Aorta (tissue), 5 donors: Measurements from ENCODE around the gene PSTPIP1. TPM values are rescaled to one million over a fixed set of nuclear protein-coding genes. Genes with fewer than 3 reads are reported as not detected.

Experiments used
- ATAC-seq: fragments of 200-7000 bp; cut with Tn5 transposase; one replicate; pipeline ENCODE4 v1.9.1; 2022; ENCODE audit warnings: moderate library complexity; ENCODE audit not compliant: low FRiP score
- DNase-seq, 2 donors: peaks; one replicate each; pipeline ENCODE4 v3.0.0-alpha.2; 2020
- H3K27ac ChIP-seq, 2 donors: one replicate each; pipeline ENCODE4 v1.5.1; 2013; ENCODE audit warnings: low read length in 2 of 2, mild to moderate bottlenecking in 2 of 2, moderate library complexity in 2 of 2, control low read depth in 1 of 2, inconsistent platforms in 1 of 2, low read depth in 1 of 2
- H3K27me3 ChIP-seq, 2 donors: one replicate each; pipeline ENCODE4 v1.6.1; 2013; ENCODE audit warnings: control low read depth in 1 of 2, low read length in 1 of 2, mild to moderate bottlenecking in 1 of 2, moderate library complexity in 1 of 2; ENCODE audit not compliant: insufficient read depth in 2 of 2, control insufficient read depth in 1 of 2
- H3K36me3 ChIP-seq, 2 donors: one replicate each; pipeline ENCODE4 v1.6.1; 2013; ENCODE audit warnings: control low read depth in 1 of 2, low read length in 1 of 2, mild to moderate bottlenecking in 1 of 2; ENCODE audit not compliant: insufficient read depth in 2 of 2, control insufficient read depth in 1 of 2
- H3K4me1 ChIP-seq, 2 donors: one replicate each; pipeline ENCODE4 v1.6.1; 2013; ENCODE audit warnings: low read length in 2 of 2, control low read depth in 1 of 2, mild to moderate bottlenecking in 1 of 2, moderate library complexity in 1 of 2; ENCODE audit not compliant: insufficient read depth in 2 of 2, control insufficient read depth in 1 of 2
- H3K4me3 ChIP-seq, 2 donors: one replicate each; pipeline ENCODE4 v1.5.1; 2013; ENCODE audit warnings: low read length in 2 of 2, control low read depth in 1 of 2, mild to moderate bottlenecking in 1 of 2
- H3K9me3 ChIP-seq: one replicate; pipeline ENCODE4 v1.6.1; 2013; ENCODE audit warnings: mild to moderate bottlenecking, low read length; ENCODE audit not compliant: control insufficient read depth
- WGBS, 2 donors: extraction: QIAGEN DNeasy Blood & Tissue Kit; methylation state at CpG; one replicate each; pipeline ENCODE4 v1.1.7; 2013; 5-methylcytosine and 5-hydroxymethylcytosine counted together
- intact Hi-C, 2 donors: fragments of 100-400 bp; cut with DNase I; formaldehyde crosslinking; loops; one replicate each; pipeline versions ENCODE4 v1.14.2 to v1.15.0; 2022
- polyA plus RNA-seq, 2 donors: library from polyadenylated mRNA; stranded (reverse); fragments of 200-250 nt; gene quantifications; one replicate each; pipeline ENCODE4 v1.2.3, GENCODE V29; 2013
- total RNA-seq, 2 donors: library from RNA; stranded (reverse); fragmentation: NEBNext Ultra II Directional; extraction: Animal tissue kit (Norgen Biotek cat#: 25700); gene quantifications; one replicate each; pipeline ENCODE4 v1.2.1, GENCODE V29; 2021
- donor health status: healthy with polysubstance abuse.
- donor health status: Bipolar disorder and iron deficiency.
- donor health status: DM: no; HTN: no; CAD: no.
- donor health status: DM: no; HTN: no; CAD: no.
- donor health status: DM: yes; HTN: yes; CAD: no.

PSTPIP1 gene
- total and polyA plus RNA-seq, 4 donors, result 14.1 to 42.9 (median 23.5) TPM

DNA sequence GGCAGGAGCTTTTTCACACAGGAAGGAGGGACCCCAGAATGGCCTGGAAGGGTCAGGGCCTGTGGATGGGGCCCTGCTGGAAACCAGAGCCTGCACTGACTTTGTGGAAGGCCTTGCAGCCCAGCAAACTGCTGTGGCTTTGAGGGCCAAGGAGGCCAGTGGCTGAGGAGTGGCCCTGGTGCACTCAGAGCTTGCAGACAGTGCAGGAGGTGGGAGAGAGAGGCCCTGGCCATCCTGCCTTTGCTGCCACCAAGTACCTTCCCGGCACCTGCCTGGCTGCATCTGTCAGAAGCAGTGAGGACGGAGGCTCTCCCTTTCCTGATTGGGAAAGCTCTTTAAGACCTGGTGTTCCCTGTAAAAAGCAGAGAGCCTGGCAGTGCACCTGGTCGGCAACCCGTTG is 6.4 kb downstream of the PSTPIP1 start:
- ATAC-seq (no peak), DNase-seq (peak; percentile 21 to 66)
- no peak overlapping the region for H3K4me3 ChIP-seq
- H3K27me3 ChIP-seq, result no peaks in the 10 kb centered on the region
- H3K36me3 ChIP-seq, result no peaks in the 10 kb centered on the region
- no peaks in the 10 kb centered on the region for H3K9me3 ChIP-seq
- H3K27ac ChIP-seq, result no peak overlapping the region
- H3K4me1 ChIP-seq, result no peaks in the 10 kb centered on the region
- intact Hi-C loops, result no loop called here
- 80 to 87% methylated on average over 4 of the region's 4 CpGs for WGBS, 2 donors

- Histone ChIP-seq H3K27ac (no peak overlapping the region), H3K36me3 (no peaks in the 10 kb centered on the region), H3K4me3 (no peak overlapping the region), H3K27me3 (no peaks in the 10 kb centered on the region), H3K4me1 (no peaks in the 10 kb centered on the region), H3K9me3 (no peaks in the 10 kb centered on the region)
- intact Hi-C loops, result no loop called here
- ATAC-seq (no peak), DNase-seq (peak; percentile 21 to 28)
- 77 to 81% methylated on average over 4 of the region's 4 CpGs for WGBS, 2 donors
Measured at GRCh38 chr15:77001966-77002365, 7.0 kb downstream of the PSTPIP1 start.

DNA sequence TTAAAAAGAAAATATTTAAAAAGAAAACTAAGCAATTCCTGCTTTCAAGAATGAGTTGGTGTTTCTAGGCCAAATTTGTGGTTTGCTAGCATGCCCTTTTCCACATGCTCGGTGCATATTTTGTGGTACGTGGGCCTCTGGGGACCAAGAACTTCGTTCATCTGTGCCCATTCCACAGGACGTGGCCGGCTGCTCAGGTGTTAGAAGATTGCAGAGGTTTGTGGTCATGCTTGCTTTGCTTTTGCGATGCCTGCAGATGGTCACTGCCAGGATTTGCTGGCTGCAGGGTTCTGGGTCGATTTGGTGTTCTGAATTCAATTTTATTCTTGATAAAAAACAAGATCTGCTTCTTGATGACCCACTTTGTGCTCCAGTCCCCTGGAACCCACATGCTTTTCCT is 7.5 kb downstream of the PSTPIP1 start:
- H3K27ac ChIP-seq, result no peak overlapping the region
- no peaks in the 10 kb centered on the region for H3K4me1 ChIP-seq
- ATAC-seq (no peak), DNase-seq (peak; percentile 35 to 52)
- intact Hi-C loops, result no loop called here
- 52 to 56% methylated on average over 7 of the region's 7 CpGs for WGBS, 2 donors
- H3K4me3 ChIP-seq, result no peak overlapping the region
- H3K9me3 ChIP-seq, result no peaks in the 10 kb centered on the region
- no peaks in the 10 kb centered on the region for H3K27me3 ChIP-seq
- no peaks in the 10 kb centered on the region for H3K36me3 ChIP-seq

GRCh38 chr15:77002954-77003912 is 8.3 kb downstream of the PSTPIP1 start:
- no peak overlapping the region for H3K27ac ChIP-seq
- DNase-seq (peak; percentile 76 to 90), ATAC-seq (peak; percentile 55)
- intact Hi-C loops, result no loop called here
- H3K4me3 ChIP-seq, result no peak overlapping the region
- H3K36me3 ChIP-seq, result no peaks in the 10 kb centered on the region
- no peaks in the 10 kb centered on the region for H3K4me1 ChIP-seq
- H3K9me3 ChIP-seq, result no peaks in the 10 kb centered on the region
- H3K27me3 ChIP-seq, result no peaks in the 10 kb centered on the region
- 90 to 91% methylated on average over 16 of the region's 16 CpGs for WGBS, 2 donors

GRCh38 chr15:77004189-77004588 is 9.3 kb downstream of the PSTPIP1 start:
- DNase-seq, result peak in 1 of 2 donors; percentile 93
- no peaks in the 10 kb centered on the region for H3K4me1 ChIP-seq
- WGBS, 2 donors, result 85 to 94% methylated on average over 4 of the region's 4 CpGs

GRCh38 chr15:77009176-77009575 is 14.2 kb downstream of the PSTPIP1 start:
- Histone ChIP-seq H3K9me3 (no peaks in the 10 kb centered on the region), H3K36me3 (no peaks in the 10 kb centered on the region), H3K27me3 (no peaks in the 10 kb centered on the region), H3K27ac (no peak overlapping the region), H3K4me1 (no peaks in the 10 kb centered on the region), H3K4me3 (no peak overlapping the region)
- 92% methylated on average over 6 of the region's 6 CpGs for WGBS, 2 donors
- DNase-seq (peak in 1 of 2 donors; percentile 25), ATAC-seq (no peak)
- intact Hi-C loops, result no loop called here

More at GRCh38 chr15:77004189-77004588, 9.3 kb downstream of the PSTPIP1 start:
- no peak overlapping the region for H3K4me3 ChIP-seq
- H3K36me3 ChIP-seq, result no peaks in the 10 kb centered on the region
- H3K9me3 ChIP-seq, result no peaks in the 10 kb centered on the region
- ATAC-seq, result peak; percentile 52
- H3K27ac ChIP-seq, result no peak overlapping the region
- intact Hi-C loops, result no loop called here
- H3K27me3 ChIP-seq, result no peaks in the 10 kb centered on the region

DNA sequence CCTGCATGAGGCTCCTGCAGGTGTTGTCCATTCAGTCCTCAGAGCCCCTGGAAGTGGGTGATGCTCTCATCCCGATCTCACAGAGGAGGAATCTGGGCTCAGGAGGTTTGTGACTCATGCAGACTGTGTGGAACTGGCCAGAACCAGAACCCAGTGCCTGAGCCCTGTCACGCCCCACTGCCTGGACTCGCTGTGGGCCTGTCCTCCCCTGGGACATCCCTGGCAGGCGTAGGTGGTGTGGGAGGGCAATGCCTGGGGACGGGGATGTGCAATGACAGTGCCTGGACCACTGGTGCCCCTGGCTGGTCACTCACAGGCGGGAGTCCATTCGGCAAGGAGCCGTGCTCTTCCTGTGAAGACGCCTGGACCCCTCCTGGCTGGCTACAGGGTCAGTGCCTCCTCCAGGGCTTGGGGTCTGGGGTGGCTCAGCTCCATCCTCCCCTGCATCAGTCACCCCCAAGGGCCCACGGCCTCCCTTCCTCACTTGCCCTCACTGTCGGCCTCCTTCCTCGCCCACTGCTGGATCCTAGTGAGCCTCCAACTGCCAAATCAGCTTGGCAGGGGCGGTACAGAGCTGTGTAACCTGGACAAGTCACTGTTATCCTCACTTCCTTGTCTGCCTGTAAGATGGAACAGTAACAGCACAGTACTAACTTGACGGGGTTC is 14.9 kb downstream of the PSTPIP1 start:
- Histone ChIP-seq H3K4me3 (no peak overlapping the region), H3K27me3 (no peaks in the 10 kb centered on the region), H3K27ac (no peak overlapping the region), H3K9me3 (no peaks in the 10 kb centered on the region), H3K36me3 (no peaks in the 10 kb centered on the region), H3K4me1 (no peaks in the 10 kb centered on the region)
- WGBS, 2 donors, result 60 to 64% methylated on average over 14 of the region's 14 CpGs
- ATAC-seq (peak; percentile 19), DNase-seq (peak in 1 of 2 donors; percentile 65)
- intact Hi-C loops, result no loop called here

GRCh38 chr15:77010312-77010686 is 15.4 kb downstream of the PSTPIP1 start:
- 94 to 96% methylated on average over 4 of the region's 4 CpGs for WGBS, 2 donors
- no peak overlapping the region for H3K4me3 ChIP-seq
- no peaks in the 10 kb centered on the region for H3K36me3 ChIP-seq
- no peaks in the 10 kb centered on the region for H3K4me1 ChIP-seq
- ATAC-seq (peak; percentile 9), DNase-seq (no peak)
- H3K9me3 ChIP-seq, result no peaks in the 10 kb centered on the region
- H3K27ac ChIP-seq, result no peak overlapping the region
- intact Hi-C loops, result no loop called here
- H3K27me3 ChIP-seq, result no peaks in the 10 kb centered on the region
